Loucy (cell line): ENCODE measurements around the gene EFNA5.

Experiments
- EZH2phosphoT487 ChIP-seq: fragments of 200-600 bp; IDR thresholded peaks from 2 replicates; pipeline ENCODE4 v1.6.1; 2018; ENCODE audit warnings: antibody characterized with exemption, mild to moderate bottlenecking, moderate library complexity, borderline replicate concordance
- TF ChIP-seq, protein P1 (sequence below): fragments of 200-600 bp; sonication (generic); conservative IDR thresholded peaks from 2 replicates; pipeline ENCODE4 v1.5.1; 2014; ENCODE audit warnings: mild to moderate bottlenecking, antibody characterized with exemption, low read length

DNA sequence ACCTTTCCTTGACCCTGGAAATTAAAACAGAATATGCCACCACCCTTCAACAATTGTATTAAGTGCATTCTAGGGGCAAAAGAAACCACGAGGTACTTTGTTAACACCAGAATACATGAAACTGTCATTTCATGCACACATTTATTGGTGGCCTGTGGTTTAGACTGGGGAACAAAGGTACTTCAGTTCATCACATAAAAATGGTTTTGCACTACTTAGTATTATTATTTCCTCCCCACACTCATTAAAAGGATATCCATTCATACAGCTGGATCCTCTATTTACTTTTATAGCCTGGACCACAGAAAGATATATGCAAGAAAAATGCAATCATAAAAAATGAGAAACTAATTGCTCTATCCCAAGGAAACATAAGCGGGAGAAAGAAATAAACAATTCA lies 230.9 kb downstream of the EFNA5 start:
- TF ChIP-seq, protein P1, sequence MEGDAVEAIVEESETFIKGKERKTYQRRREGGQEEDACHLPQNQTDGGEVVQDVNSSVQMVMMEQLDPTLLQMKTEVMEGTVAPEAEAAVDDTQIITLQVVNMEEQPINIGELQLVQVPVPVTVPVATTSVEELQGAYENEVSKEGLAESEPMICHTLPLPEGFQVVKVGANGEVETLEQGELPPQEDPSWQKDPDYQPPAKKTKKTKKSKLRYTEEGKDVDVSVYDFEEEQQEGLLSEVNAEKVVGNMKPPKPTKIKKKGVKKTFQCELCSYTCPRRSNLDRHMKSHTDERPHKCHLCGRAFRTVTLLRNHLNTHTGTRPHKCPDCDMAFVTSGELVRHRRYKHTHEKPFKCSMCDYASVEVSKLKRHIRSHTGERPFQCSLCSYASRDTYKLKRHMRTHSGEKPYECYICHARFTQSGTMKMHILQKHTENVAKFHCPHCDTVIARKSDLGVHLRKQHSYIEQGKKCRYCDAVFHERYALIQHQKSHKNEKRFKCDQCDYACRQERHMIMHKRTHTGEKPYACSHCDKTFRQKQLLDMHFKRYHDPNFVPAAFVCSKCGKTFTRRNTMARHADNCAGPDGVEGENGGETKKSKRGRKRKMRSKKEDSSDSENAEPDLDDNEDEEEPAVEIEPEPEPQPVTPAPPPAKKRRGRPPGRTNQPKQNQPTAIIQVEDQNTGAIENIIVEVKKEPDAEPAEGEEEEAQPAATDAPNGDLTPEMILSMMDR, result no peak
- peak; percentile 95 for TF ChIP-seq EZH2phosphoT487
